ENCODE results near the gene CELA3B.
A peak's percentile ranks its signal among the peaks of the same experiment; 100 is the strongest.
"Not testable (repeated sequence)": the region's sequence is repeated elsewhere in the genome, so short reads cannot be mapped to it uniquely, and the experiment has no call there.

CELA3B gene

DNA sequence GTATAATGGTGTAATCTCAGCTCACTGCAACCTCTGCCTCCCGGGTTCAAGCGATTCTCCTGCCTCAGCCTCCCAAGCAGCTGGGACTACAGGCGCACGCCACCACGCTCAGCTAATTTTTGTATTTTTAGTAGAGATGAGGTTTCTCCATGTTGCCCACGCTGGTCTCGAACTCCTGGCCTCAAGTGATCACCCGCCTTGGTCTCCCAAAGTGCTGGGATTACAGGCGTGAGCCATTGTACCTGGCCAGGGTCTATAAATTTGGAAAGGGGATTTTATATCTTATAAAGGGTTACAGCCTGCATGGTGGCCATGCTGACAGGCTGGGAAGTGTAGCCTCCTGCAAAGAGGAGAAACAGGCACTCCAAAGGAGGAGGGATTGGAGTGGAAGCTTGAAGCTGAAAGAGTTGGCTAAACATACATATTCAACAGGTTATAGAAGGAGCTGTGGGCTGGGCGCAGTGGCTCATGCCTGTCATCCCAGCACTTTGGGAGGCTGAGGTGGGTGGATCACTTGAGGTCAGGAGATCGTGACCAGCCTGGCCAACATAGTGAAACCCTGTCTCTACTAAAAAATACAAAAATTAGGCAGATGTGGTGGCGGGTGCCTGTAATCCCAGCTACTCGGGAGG lies 37.9 kb downstream of the CELA3B start:
- not testable (repeated sequence) for DNase-seq

DNA sequence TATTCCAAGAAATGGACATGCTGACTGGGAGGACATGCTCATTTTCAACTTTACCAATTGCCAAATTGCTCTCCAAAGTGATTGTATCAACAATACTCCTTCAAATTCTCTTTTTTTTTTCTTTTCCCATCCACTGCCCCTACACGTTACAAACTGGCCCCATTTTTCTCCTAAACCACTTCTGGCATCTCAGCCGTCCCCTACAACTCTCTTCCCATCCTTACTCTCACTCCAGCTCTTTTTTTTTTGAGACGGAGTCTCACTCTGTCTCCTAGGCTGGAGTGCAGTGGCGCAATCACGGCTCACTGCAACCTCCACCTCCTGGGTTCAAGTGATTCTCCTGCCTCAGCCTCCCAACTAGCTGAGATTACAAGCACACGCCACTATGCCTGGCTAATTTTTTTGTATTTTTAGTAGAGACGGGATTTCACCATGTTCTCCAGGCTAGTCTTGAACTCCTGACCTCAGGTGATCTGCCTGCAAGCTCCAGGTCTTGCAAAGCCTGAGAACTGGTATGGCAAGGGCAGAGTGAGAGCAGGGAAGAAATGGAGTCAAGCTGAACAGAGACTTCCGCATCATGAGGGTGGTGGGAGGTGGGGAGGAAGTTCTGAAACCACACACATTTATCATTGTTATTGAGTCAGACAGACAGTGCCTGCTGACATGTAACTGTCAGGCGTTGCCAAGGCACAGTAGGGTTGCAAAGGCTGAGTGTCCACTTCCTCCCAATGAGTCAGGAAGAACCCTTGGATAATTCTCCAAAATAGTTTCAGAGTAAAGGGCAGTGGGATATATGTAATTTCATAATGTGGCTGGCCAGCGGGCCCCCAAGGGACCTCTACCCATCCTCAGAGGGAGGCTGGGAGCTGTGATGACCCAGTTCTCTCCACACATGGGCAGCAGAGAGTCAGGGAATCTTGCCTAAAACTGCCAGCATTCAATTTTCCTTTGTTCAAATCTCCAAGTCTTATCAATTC lies 42.0 kb downstream of the CELA3B start:
- peak; percentile 79 for DNase-seq

DNA sequence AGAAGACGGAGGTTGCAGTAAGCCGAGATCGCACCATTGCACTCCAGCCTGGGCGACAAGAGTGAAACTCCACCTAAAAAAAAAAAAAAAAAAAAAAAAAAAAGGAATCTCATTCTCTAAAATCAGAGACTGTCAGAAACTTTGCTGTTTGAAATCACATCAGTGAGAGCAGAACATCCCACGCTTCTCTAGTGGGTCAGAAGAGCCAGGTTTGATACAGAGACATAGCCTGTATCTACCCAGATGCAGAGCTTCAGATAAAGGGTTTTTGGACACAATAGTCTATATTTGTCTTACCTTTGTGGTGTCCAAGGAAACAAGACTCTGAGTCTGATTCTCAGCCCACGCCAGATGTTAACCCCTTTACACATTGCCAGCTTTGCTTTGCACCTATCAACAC lies 44.2 kb downstream of the CELA3B start:
- no peak for DNase-seq

DNA sequence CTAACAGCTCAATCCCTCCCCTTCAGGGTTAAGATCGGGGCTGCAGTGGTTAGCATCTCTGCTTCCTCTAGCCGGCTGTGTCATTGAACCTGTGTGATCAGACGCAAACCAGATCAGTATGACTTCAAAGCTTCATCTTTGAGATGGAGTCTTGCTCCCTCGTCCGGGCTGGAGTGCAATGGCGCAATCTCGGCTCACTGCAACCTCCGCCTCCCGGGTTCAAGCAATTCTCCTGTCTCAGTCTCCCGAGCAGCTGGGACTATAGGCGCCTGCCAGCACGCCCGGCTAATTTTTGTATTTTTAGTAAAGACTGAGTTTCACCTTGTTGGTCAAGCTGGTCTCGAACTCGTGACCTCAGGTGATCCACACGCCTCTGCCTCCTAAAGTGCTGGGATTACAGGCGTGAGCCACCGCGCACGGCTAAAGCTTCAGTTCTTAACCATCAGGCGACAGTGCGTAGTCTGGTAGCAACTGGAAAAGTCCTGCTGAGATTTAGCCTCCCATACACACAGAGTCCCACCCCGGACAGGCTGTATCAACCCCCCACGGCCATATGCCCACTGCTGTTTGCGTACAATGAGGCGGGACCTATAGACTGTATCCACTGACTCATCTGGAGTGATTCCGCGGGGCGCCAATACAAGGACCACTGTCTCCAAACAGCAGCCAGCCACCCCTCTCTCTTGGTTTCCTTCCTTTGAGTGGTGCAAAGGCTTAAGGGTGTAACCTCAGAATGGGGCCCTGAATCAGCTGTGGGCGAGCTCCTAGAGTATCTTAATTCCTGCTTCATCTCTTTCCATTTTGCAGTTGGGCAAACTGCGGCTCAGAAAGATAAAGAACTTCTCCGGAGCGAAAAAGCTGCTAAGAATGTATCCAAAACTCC lies 47.9 kb downstream of the CELA3B start:
- DNase-seq, result peak; percentile 80

DNA sequence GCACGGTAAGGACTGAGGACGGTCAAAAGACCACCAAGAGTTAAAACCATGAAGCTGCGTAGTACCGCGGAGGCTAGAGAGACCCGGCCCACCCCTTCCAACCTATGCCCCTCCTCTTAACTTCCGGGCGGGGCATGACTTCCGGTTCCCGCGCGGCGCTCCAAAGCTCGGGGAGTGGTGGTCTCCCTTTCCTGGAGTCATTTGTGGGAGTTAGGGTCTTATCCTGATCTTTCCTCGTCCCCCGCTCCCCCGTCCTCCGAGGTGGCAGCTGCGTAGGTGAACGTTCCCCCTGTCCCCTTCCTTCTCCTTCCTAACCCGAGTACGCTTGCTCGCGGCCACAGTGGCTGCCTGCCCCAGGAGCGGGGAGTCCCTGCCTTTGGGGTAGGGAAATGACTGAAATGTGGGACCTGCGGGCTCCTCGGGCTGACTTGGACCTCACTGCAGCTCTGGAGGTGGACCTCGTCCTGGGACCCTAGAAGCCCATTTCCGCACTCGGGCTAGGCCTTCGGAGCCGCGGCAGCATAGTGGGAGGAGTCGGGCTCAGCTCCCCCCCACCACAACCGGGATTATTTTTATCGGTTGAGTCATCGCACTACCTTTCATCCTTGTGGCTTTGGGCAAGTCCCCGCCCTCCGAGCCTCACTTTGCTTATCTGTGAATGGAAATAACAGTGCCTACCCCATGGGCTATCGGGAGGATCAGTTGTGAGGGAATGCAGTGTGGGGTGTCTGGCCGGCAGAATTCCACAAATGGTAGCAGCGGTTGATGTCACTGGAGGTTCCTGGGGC lies 48.7 kb downstream of the CELA3B start:
- peak; percentile 93 for DNase-seq

DNA sequence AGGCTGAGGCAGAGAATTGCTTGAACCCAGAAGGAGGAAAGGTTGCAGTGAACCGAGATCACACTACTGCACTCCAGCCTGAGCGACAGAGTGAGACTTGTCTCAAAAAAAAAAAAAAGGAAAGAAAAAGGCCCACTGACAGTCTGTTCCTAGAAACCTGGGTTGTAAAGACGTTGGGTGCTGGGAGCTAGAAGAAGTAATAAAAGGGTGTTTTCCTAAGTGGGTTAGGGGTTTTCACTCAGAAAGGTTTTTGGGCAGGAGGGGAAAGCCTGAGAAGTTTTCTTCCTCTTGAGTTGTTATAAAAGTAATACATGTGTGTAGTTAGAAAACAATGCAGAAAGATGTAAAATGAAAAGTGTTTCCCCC lies 50.1 kb downstream of the CELA3B start:
- no peak for DNase-seq

DNA sequence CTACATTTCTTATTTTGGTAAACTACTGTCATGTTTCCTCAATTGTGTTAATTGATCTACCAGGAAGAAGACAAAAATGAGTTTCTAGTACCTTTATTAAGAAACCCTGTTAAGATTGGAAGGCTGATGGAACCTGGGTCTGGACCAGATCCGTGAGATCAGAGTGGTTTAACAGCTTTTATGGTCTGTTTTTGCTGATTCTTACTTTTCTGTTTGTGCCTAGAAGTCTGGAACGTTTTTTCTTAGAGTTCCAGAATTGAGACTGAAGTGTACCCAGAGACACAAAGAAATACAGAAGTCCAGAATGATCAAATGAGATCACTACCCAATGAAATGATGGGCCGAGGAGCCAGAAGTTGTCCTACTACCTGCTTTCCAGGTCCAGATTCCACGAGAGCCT lies 53.2 kb downstream of the CELA3B start:
- DNase-seq, result no peak

DNA sequence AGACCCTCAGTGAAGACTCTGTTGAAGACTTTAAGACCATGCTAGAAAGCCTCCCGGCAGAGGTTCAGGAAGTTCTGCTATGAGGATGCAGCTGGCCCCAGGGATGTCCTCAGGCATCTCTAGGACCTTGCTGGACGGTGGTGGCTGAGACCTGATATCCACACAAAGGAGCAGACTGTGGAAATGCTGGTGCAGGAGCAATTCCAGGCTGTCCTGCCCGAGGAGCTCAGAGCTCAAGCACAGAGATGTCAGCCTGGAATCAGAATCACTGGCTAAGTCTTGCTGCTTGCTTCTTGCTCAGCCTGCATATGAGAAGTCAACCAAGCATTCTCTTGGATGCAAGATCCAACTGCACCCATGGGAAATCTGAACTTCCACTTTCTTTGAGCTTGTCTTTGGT lies 53.7 kb downstream of the CELA3B start:
- DNase-seq, result no peak

DNA sequence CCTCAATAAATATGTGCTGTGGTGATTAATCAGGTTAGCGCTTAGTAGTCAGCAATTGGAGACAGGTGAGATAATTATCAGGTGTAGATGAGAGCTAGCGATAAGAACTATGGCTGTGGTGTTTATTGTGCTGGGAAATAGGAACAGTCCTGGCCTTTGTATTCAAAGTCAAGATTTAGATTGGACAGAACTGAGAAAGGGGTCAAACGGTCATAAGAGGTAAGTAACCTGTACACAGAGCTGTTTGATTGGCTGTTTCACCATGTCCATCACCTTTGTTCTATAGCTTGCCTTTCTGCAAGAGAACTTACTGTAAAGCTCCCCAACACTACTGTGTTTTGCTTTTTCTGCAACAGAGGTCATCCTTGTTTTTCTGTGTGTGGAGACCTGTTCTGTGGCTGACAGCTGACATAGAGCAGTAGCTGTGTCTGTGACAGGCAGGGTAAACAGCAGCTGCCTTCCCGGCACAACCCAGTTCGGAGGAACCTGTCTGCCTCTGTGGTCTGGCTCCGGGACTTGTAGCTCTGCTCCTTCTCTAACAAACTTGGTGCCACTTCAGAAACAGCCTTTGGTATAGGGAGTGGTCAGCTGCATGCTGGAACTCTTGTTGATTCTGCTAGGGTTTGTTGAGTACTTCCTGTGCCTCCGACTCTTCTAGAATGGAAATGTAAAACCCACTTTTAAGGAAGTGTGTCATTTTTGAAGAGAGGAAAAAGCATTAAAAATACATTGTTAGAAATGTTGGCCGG lies 54.6 kb downstream of the CELA3B start:
- peak; percentile 43 for DNase-seq

DNA sequence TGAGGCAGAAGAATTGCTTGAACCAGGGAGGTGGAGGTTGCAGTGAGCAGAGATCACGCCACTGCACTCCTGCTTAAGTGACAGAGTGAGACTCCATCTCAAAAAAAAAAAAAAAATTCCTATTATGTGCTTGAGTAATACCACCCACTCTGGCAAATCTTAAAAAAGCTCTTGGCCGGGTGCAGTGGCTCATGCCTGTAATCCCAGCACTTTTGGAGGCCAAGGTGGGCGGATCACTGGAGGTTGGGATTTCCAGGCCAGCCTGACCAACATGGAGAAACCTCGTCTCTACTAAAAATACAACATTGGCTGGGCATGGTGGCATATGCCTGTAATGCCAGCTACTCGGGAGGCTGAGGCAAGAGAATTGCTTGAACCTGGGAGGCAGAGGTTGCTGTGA lies 58.0 kb downstream of the CELA3B start:
- DNase-seq, result not testable (repeated sequence)

DNA sequence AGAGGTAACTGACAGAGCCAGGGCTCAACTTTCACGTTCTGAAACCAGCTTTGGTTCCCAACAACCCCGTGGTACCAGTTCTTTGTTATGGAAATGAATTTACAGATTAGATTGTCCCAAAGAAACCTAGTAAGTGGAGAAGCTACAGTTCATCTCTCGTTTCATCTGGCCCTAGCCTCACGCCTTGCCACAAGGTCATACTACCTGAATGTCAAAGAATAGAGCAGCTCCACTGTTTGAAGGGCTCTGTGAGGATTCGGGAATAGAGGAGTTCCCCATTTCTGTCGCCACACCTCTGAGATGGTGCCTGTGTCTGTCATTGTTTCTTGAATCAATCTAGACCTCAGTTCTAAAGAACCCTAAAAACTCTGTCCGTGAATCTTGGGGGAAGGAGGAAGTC lies 60.7 kb downstream of the CELA3B start:
- DNase-seq, result no peak

DNA sequence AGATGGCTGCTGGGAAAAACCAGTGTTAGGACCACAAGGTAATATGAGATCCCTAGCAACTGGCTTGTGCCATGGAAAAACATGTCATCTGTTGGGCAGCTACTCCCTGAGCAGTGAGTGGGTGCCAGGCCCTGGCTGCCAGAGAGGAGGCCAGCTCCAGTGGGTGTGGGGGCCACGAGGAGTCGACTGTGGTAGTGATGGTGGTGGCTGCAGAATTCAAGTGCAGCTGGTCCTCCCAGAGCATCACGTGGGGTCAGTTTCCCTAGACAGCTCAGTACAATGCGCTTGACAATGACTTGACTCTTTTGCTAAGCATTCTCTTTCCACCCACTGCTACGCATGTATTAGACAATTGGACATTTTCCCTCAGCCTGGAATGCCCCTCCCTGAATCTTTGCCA lies 61.2 kb downstream of the CELA3B start:
- DNase-seq, result no peak
